HG03439 (cell line): ENCODE measurements around the gene POLR3GL.

Experiments used
- ATAC-seq: cut with Tn5 transposase; IDR thresholded peaks from one replicate; pipeline ENCODE4 v1.9.1; 2021; ENCODE audit warnings: mild to moderate bottlenecking, moderate library complexity; ENCODE audit not compliant: unreplicated experiment

POLR3GL gene

GRCh38 chr1:145990249-145990855 is 25.9 kb downstream of the POLR3GL start:
- no peak for ATAC-seq

- ATAC-seq = no peak
These were observed 27.4 kb downstream of the POLR3GL start for GRCh38 chr1:145991735-145992412.

GRCh38 chr1:145992502-145992936 is 28.0 kb downstream of the POLR3GL start:
- no peak for ATAC-seq

- no peak for ATAC-seq
These were observed 28.6 kb downstream of the POLR3GL start for GRCh38 chr1:145992958-145993617.

GRCh38 chr1:145993618-145994390 is 29.3 kb downstream of the POLR3GL start:
- ATAC-seq = no peak

- ATAC-seq = no peak
These were observed 30.1 kb downstream of the POLR3GL start for GRCh38 chr1:145994391-145995120.

GRCh38 chr1:145995148-145995881 is 30.8 kb downstream of the POLR3GL start:
- ATAC-seq = no peak

GRCh38 chr1:145995964-145996432 is 31.5 kb downstream of the POLR3GL start:
- no peak for ATAC-seq

GRCh38 chr1:145996433-145997015 is 32.0 kb downstream of the POLR3GL start, which contains the start of gene TXNIP:
TSS of gene TXNIP (minus strand) at chr1:145996579. CDS start at chr1:145996266, 313 bp downstream.
- peak; percentile 91 for ATAC-seq

- peak; percentile 13 for ATAC-seq
These were observed 32.7 kb downstream of the POLR3GL start for GRCh38 chr1:145997016-145997717.

- no peak for ATAC-seq
These were observed 33.2 kb downstream of the POLR3GL start for GRCh38 chr1:145997718-145998023.

- ATAC-seq = no peak
These were observed 35.0 kb downstream of the POLR3GL start for GRCh38 chr1:145999321-146000024.

GRCh38 chr1:146001709-146002108 is 37.2 kb downstream of the POLR3GL start:
- no peak for ATAC-seq

GRCh38 chr1:146007489-146008133 is 43.1 kb downstream of the POLR3GL start:
- no peak for ATAC-seq

GRCh38 chr1:146010126-146010738 is 45.7 kb downstream of the POLR3GL start:
- no peak for ATAC-seq

GRCh38 chr1:146012703-146013558 is 48.4 kb downstream of the POLR3GL start:
- ATAC-seq = no peak

GRCh38 chr1:146013559-146013922 is 49.1 kb downstream of the POLR3GL start:
- no peak for ATAC-seq
